Motor neuron (in vitro differentiated cells): ENCODE data around the gene RORB. TPM values are rescaled to one million over a fixed set of nuclear protein-coding genes. Genes with fewer than 3 reads are reported as not detected.

Experiments used
- ATAC-seq, 8 experiments: fragments of 200-7000 bp; cut with Tn5 transposase; replicated peaks in 6 of 8; 2 replicates each; pipeline ENCODE4 v1.8.0; 2021; ENCODE audit warnings: mild to moderate bottlenecking in 8 of 8, moderate library complexity in 8 of 8
- H3K27ac ChIP-seq, 2 donors: fragments of 250-450 bp; sonication (Bioruptor Pico); 2 replicates each; pipeline ENCODE4 v1.9.0; 2021; ENCODE audit warnings: antibody characterized with exemption in 2 of 2, mild to moderate bottlenecking in 2 of 2, moderate library complexity in 1 of 2
- H3K4me1 ChIP-seq, 2 donors: fragments of 250-450 bp; sonication (Bioruptor Pico); replicated peaks in 1 of 2; 2 replicates each; pipeline ENCODE4 v1.6.1; 2021; ENCODE audit warnings: antibody characterized with exemption in 2 of 2, mild to moderate bottlenecking in 2 of 2, moderate library complexity in 1 of 2
- H3K4me3 ChIP-seq, 5 donors: fragments of 250-450 bp; sonication (Bioruptor Pico); 2 replicates each; pipeline ENCODE4 v1.9.0; 2021; ENCODE audit warnings: antibody characterized with exemption in 5 of 5, mild to moderate bottlenecking in 5 of 5, moderate library complexity in 4 of 5
- WGBS, 10 experiments: fragments of 450-650 bp; shearing (Covaris generic); methylation state at CpG; one replicate each; pipeline ENCODE4 v1.0.0; 2022; 5-methylcytosine and 5-hydroxymethylcytosine counted together
- in situ Hi-C, 9 experiments: fragments of 400-800 bp; cut with MboI; loops; one replicate each; pipeline ENCODE4 v1.15.0; 2021; ENCODE audit warnings: low sequenced_read_pairs in 9 of 9, low pct_unique_long_range_greater_than_20kb in 2 of 9; ENCODE audit not compliant: unreplicated experiment in 9 of 9
- total RNA-seq, 8 experiments: library from RNA; unstranded; fragments of 300-600 nt; gene quantifications; 2 replicates each; pipeline versions ENCODE4 v1.2.3 to v1.2.4, GENCODE V29; 2022

Gene RORB
- total RNA-seq, 8 experiments from 2014 or later: 0.14 to 1.1 (median 0.46) TPM; not detected in 1

- Histone ChIP-seq H3K4me3 (no peak overlapping the region), H3K4me1 (peaks cover 0 to under 1% of the 10 kb centered on the region in 2 donors), H3K27ac (no peak overlapping the region)
- ATAC-seq: no peak
- in situ Hi-C loops: loop anchor here in 1 of 9 experiments (25.0 kb wide), 1 partner anchor 1375 kb away; no protein-coding TSS in a partner anchor
Observed at GRCh38 chr9:74562611-74563010, 65.5 kb downstream of the RORB start.

GRCh38 chr9:74570879-74571512 lies 73.9 kb downstream of the RORB start:
- H3K27ac ChIP-seq: no peak overlapping the region
- no peak overlapping the region for H3K4me3 ChIP-seq
- in situ Hi-C loops: loop anchor here in 1 of 9 experiments (25.0 kb wide), 1 partner anchor 1384 kb away; no protein-coding TSS in a partner anchor
- peaks cover 0 to 4% of the 10 kb centered on the region in 2 donors for H3K4me1 ChIP-seq
- ATAC-seq: no peak
- WGBS, 10 experiments: 0 to 100% (median 12%) methylated on average over 1 to 4 of the region's 4 CpGs

GRCh38 chr9:74573640-74574191 lies 76.6 kb downstream of the RORB start:
- H3K27ac ChIP-seq: no peak overlapping the region
- in situ Hi-C loops: loop anchor here in 1 of 9 experiments (25.0 kb wide), 1 partner anchor 1386 kb away; no protein-coding TSS in a partner anchor
- no peak overlapping the region for H3K4me3 ChIP-seq
- peaks cover 0 to 4% of the 10 kb centered on the region in 2 donors for H3K4me1 ChIP-seq
- WGBS, 10 experiments: 18 to 87% (median 80%) methylated on average over 1 to 6 of the region's 8 CpGs; no CpG with 5 or more reads in 1 of the 10 experiments
- no peak for ATAC-seq

GRCh38 chr9:74576176-74576575 lies 79.0 kb downstream of the RORB start:
- Histone ChIP-seq H3K27ac (no peak overlapping the region), H3K4me3 (no peak overlapping the region), H3K4me1 (peaks cover 0 to 4% of the 10 kb centered on the region in 2 donors)
- WGBS, 10 experiments: 0 to 100% (median 63%) methylated on average over 1 of the region's 1 CpG; no CpG with 5 or more reads in 5 of the 10 experiments
- in situ Hi-C loops: loop anchor here in 1 of 9 experiments (25.0 kb wide), 1 partner anchor 161 kb away; no protein-coding TSS in a partner anchor
- no peak for ATAC-seq

- H3K4me1 ChIP-seq: peaks cover 0 to 4% of the 10 kb centered on the region in 2 donors
- in situ Hi-C loops: loop anchor here in 1 of 9 experiments (25.0 kb wide), 1 partner anchor 159 kb away; no protein-coding TSS in a partner anchor
- no peak overlapping the region for H3K4me3 ChIP-seq
- no peak for ATAC-seq
- WGBS, 10 experiments: 0 to 40% (median 0%) methylated on average over 1 of the region's 1 CpG; no CpG with 5 or more reads in 1 of the 10 experiments
- no peak overlapping the region for H3K27ac ChIP-seq
Observed at GRCh38 chr9:74577956-74578355, 80.8 kb downstream of the RORB start.

- in situ Hi-C loops: loop anchor here in 1 of 9 experiments (25.0 kb wide), 1 partner anchor 148 kb away; no protein-coding TSS in a partner anchor
- H3K4me3 ChIP-seq: no peak overlapping the region
- no peaks in the 10 kb centered on the region for H3K4me1 ChIP-seq
- no peak overlapping the region for H3K27ac ChIP-seq
- 0 to 100% (median 95%) methylated on average over 1 to 5 of the region's 5 CpGs; no CpG with 5 or more reads in 2 of the 10 experiments for WGBS, 10 experiments
- ATAC-seq: no peak
Observed at GRCh38 chr9:74589576-74589975, 92.4 kb downstream of the RORB start.

GRCh38 chr9:74595286-74595685 lies 98.2 kb downstream of the RORB start:
- H3K27ac ChIP-seq: no peak overlapping the region
- in situ Hi-C loops: loop anchor here in 1 of 9 experiments (25.0 kb wide), 1 partner anchor 142 kb away; no protein-coding TSS in a partner anchor
- no peaks in the 10 kb centered on the region for H3K4me1 ChIP-seq
- WGBS, 10 experiments: 0 to 86% (median 68%) methylated on average over 1 to 2 of the region's 2 CpGs; no CpG with 5 or more reads in 2 of the 10 experiments
- H3K4me3 ChIP-seq: no peak overlapping the region
- ATAC-seq: peak in 1 of 8 experiments; percentile 25

GRCh38 chr9:74598874-74599273 lies 101.7 kb downstream of the RORB start:
- Histone ChIP-seq H3K4me3 (no peak overlapping the region), H3K4me1 (no peaks in the 10 kb centered on the region), H3K27ac (no peak overlapping the region)
- in situ Hi-C loops: loop anchor here in 1 of 9 experiments (25.0 kb wide), 1 partner anchor 138 kb away; no protein-coding TSS in a partner anchor
- 40 to 94% (median 68%) methylated on average over 2 to 3 of the region's 3 CpGs; no CpG with 5 or more reads in 2 of the 10 experiments for WGBS, 10 experiments
- no peak for ATAC-seq

- in situ Hi-C loops: no loop called here
- WGBS, 10 experiments: 0 to 71% (median 42%) methylated on average over 1 to 3 of the region's 3 CpGs; no CpG with 5 or more reads in 1 of the 10 experiments
- H3K27ac ChIP-seq: no peak overlapping the region
- no peaks in the 10 kb centered on the region for H3K4me1 ChIP-seq
- ATAC-seq: no peak
- no peak overlapping the region for H3K4me3 ChIP-seq
Observed at GRCh38 chr9:74609671-74610405, 112.7 kb downstream of the RORB start.

- 43 to 100% (median 100%) methylated on average over 1 to 2 of the region's 2 CpGs; no CpG with 5 or more reads in 4 of the 10 experiments for WGBS, 10 experiments
- Histone ChIP-seq H3K4me1 (peaks cover 0 to 5% of the 10 kb centered on the region in 2 donors), H3K27ac (no peak overlapping the region), H3K4me3 (no peak overlapping the region)
- ATAC-seq: no peak
- in situ Hi-C loops: no loop called here
Observed at GRCh38 chr9:74610523-74611061, 113.5 kb downstream of the RORB start.

- in situ Hi-C loops: no loop called here
- 14 to 86% (median 66%) methylated on average over 2 to 7 of the region's 7 CpGs for WGBS, 10 experiments
- no peak for ATAC-seq
- Histone ChIP-seq H3K27ac (no peak overlapping the region), H3K4me1 (no peaks in the 10 kb centered on the region), H3K4me3 (no peak overlapping the region)
Observed at GRCh38 chr9:74630228-74630627, 133.1 kb downstream of the RORB start.

GRCh38 chr9:74639112-74639511 lies 142.0 kb downstream of the RORB start:
- Histone ChIP-seq H3K4me1 (no peaks in the 10 kb centered on the region), H3K4me3 (no peak overlapping the region), H3K27ac (no peak overlapping the region)
- in situ Hi-C loops: no loop called here
- ATAC-seq: no peak
- WGBS, 10 experiments: 0 to 83% (median 83%) methylated on average over 1 of the region's 1 CpG; no CpG with 5 or more reads in 6 of the 10 experiments
